NCI-H82 (cell line): Measurements from ENCODE around the gene AIF1L.

ENCODE experiments used
- DNase-seq: peaks from one replicate; lab custom pipeline; 2025; lab: John Stamatoyannopoulos, UW

The AIF1L gene

DNA sequence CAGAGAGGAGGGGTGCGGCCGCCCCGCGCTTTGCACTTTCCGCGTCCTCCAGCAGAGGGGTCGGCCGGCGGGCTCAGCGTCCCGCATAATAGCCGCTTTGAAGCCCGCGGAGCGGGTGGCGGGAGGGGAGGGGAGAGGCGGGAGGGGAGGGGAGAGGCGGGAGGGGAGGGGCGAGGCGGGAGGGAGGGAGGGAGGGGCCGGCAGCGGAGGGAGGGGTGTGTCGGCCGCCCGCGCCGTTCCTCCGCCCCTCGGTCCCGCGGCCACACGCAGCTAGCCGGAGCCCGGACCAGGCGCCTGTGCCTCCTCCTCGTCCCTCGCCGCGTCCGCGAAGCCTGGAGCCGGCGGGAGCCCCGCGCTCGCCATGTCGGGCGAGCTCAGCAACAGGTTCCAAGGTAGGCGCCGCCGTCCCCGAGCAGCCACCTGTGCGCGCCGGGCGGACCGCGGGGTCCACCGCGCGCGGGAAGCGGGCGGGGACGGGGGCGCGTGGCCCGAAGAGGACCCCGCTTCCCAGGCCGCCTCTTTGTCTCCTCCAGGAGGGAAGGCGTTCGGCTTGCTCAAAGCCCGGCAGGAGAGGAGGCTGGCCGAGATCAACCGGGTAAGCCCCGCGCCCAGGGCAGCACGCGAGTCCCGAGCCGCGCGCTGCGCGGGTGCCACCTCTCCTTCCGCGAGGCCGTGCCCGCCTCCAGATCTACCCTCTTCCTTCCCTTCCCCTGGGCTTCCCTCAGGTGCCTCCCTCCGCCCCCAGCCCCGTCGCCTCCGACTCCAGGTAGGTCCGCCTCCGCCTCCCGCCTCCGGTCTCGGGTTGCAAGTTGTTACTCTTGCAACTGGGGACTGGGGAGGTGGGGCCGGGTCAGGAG lies at the start of gene AIF1L:
Gene AIF1L, plus strand, starts transcription at position 263 of the 857 bp plus-strand sequence. Its CDS starts 99 bp downstream, at position 362.
- DNase-seq = peak; percentile 72

DNA sequence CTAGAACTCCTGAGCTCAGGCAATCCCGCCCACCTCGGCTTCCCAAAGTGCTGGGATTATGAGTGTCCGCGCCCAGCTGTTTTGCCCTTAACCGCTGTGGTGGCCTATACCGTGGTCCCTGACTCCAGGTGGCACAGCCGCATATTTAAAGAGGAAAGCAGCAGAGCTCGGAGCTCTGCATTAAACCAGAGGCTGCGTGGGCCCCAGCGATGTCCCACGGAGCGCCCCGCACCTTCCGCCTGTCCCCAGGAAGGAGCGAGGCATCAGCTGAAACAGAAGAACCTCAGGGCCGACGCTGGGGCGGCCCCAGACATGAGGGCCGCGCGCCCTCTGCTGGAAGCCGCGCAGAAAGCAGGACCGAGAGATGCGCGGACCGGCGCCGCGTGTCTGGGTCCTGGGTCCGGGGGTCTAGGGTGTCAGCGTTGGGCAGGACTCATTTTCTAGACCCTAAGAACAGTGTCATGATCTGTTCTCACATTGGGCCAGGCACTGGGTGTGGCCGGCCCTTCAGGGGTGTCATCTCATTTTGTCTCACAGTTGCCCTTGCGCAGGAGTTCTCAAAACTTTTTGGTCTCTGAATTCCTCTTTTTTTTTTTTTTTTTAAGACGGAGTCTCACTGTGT lies 49.6 kb upstream of the AIF1L start:
- peak; percentile 85 for DNase-seq

DNA sequence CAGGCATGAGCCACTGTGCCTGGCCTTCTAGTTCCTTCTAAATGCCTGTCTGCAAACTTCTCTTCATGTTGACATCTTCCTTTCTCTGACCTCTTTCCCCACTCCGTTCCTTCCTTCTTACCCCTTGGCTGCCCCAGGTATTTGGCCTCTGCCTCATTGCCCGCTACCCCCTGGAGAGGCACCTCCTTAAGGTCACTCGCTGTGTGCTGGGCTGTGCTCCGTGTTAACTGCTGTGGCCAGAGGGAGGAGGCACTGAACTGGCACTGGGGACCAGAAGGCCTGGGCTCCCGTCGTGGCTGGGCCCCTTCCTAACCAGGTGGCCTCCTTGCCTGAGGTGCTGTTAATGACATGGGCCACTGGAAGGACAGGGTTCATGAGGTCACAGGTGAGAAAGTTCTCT lies 48.0 kb upstream of the AIF1L start:
- DNase-seq = no peak

GRCh38 chr9:131048820-131049219 lies 47.5 kb upstream of the AIF1L start:
- no peak for DNase-seq

DNA sequence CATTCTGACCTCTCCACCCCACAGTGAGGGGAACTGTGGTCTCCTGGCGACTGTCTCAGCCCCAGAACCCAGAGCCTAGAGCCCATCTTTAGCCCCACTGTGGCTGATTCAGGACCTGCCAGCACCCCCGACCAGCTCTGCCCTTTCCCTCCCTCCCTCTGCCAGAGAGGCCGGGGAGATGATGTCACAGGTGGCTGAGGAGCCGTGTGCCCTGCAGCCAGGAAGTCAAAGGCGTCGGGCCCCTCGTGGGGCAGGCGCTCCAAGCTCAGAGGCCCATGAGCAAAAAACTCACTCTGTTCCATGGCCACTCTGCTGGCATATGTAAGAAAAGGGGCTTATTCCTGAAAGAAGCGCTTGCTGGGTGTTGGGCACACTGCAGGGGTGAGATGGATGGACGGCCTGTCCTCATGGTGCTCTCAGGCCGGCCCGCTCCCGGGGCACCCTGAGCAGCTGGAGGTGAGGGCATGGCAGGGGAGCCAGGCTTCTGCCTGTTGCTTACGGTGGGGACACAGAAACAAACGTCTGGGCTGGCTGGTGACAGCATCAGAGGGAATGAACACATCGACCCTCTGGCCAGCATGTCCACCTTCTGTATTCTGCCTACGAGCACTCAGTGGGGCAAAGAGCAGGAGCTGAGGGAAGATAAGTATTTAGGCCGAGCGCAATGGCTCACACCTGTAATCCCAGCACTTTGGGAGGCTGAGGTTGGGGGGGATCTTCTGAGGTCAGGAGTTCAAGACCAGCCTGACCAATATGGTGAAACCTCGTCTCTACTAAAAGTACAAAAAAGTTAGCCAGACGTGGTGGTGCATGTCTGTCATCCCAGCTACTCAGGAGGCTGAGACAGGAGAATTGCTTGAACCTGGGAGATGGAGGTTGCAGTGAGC lies 46.3 kb upstream of the AIF1L start:
- no peak for DNase-seq

- DNase-seq = no peak
These were observed 45.5 kb upstream of the AIF1L start for GRCh38 chr9:131050831-131051230.

- DNase-seq = no peak
These were observed 44.5 kb upstream of the AIF1L start for GRCh38 chr9:131051592-131052517.

DNA sequence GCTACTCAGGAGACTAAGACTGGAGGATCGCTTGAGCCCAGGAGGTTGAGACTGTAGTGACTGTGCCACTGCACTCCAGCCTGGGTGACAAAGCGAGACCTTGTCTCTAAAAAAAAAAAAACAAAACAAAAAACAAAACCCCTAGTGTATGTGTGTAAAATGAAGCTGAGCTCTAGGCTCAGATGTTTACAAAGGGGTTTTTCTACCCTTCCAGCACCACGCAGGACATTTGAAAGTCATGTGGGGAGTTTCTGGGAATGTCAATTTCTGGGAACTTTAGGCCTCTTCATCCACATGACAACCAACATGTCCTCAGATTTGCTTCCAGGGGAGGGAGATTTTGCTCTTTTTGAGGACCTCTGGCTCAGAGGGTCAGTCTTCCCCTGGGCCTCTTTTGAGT lies 42.4 kb upstream of the AIF1L start:
- DNase-seq = no peak

- no peak for DNase-seq
These were observed 39.4 kb upstream of the AIF1L start for GRCh38 chr9:131056781-131057506.

- DNase-seq = no peak
These were observed 35.3 kb upstream of the AIF1L start for GRCh38 chr9:131060900-131061630.

DNA sequence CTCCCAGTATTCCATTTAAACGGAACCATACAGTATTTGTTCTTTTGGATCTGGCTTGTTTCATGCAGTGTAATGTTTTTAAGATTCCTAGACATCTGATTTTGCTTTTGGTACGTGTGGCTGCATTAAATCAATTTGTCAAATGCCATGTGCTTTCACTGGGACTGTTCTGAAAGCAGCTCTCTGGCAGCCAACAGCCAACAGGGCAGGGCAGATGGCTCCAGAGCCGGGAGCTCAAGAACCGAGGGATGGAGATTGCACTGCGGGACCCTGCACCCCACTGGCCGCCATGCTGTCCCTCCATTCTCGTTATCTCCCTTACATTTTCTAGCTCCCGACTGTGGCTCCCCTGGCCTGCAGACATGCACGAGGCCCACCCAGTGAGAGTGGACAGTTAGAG lies 33.4 kb upstream of the AIF1L start:
- no peak for DNase-seq

GRCh38 chr9:131065599-131065998 lies 30.7 kb upstream of the AIF1L start:
- DNase-seq = no peak

- no peak for DNase-seq
These were observed 28.7 kb upstream of the AIF1L start for GRCh38 chr9:131067625-131068024.

DNA sequence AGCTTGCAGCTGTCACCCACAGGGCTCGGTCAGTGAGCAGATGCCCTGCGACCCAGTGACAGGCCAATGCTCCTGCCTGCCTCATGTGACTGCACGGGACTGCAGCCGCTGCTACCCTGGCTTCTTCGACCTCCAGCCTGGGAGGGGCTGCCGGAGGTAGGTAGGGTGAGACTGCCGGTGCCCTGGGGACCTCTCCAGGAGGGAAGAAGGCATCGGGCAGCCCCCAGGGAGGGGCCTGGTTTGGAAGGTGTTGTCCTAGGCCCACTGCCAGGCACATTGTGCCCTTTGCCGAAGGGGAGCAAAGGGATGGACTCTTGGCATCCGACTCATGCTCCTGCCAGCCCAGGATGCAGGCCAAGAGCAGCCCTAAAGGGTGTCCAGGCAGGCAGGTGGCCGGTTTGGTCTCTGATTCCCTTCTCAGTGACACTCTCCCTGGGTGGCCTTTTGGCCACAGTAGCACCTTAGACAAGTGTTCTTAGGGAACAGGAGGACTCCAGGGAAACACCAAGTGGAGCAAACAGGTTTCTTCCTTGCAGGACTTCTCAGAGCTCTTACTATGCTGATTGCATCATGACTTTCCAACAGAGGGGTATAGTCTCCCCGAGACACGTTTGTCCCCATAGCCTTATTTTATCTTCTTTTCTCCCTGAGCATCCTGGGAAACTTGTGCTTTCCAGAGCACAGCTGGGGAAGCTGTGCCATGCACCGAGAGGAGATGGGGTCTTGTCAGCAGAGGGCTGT lies 28.1 kb upstream of the AIF1L start:
- DNase-seq = no peak

- no peak for DNase-seq
These were observed 26.6 kb upstream of the AIF1L start for GRCh38 chr9:131069699-131070098.

DNA sequence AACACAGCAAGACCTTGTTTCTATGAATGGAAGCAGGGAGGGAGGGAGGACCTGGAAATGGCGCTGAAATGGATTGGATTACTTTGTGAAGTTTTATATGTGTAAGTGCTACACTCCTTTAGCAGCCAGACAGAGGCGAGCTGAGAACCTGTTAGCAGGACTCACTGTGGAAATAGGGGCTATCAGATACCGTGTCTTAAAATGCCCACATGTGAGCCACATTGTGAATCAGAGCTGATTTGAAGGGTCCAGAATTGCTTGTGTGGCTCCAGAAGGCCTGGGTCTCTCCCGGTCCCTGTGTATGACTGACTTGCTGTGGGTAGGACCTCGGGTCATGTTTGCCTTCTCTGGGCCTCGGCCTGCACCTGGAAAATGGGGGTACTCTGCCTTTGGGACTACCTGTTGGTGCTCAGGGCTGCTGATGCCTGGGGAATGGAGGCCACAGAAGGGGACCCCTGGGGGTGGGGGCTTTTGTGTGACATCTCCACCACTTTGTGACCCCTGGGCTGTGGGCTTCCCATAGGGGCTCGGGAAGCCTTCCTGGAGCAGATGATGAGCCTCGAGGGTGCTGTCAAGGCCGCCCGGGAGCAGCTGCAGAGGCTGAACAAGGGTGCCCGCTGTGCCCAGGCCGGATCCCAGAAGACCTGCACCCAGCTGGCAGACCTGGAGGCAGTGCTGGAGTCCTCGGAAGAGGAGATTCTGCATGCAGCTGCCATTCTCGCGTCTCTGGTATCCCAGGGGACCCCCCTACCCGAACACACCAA lies 24.0 kb upstream of the AIF1L start:
- no peak for DNase-seq

DNA sequence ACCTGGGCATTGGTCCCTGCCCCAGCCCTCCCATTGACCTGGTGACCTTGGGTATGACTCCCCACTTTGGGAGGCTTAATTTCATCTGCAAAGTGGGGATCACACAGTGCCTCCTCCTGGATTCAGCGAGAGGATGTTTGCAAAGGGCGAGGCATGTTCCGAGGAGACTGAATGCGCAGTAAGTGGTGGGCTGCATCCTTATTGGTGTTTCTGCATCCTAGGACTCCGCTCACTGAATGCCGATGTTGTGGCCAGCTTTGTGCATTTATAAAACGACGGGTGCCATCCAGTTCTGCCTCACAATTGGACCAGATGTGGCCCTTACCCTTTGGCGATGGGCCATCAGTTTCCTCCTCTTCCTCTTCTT lies 23.5 kb upstream of the AIF1L start:
- DNase-seq = no peak

DNA sequence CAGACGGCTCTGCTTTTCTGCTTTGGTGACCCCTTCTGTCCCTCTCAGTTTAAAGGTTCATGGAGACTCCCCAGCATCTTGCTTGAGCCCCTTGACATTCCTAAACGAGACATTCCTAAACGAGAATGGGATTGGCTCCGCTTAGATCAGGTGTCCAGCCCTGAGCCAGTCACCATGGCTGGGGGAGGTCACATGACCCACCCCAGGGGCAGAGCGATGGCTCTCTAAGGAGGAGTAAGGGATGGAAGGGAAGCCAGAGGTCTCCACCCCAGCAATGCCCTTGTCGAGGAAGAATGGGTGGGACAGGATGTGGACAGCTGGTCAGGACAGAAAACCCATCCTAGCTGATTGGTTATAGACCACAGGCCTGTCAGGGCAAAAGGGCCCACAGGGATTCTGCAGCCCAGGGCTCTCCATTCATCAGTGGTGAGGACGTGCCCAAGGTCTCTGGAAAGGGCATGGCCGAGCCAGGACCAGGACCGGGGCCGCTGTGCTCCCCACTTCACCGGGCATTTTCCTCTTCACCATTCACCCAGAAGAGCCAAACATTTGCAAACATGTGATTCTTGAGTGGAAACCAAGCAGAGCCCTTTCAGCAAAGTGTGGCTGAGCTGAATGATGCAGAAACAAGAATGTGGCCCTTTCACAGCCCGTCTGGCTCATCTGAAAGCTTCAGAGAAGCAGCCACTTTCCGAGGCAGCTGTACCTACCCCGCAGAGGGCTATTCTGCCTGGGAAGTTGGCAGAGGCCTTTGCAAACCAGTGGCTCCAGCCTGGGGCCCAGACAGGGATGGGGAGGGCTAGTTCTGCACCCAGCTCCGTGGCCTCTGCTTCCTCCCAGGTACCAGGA lies 19.8 kb upstream of the AIF1L start:
- DNase-seq = no peak
